Kidney (tissue), 14 donors: Measurements from ENCODE around the gene TAS2R10. TPM values are rescaled to one million over a fixed set of nuclear protein-coding genes. Genes with fewer than 3 reads are reported as not detected.

Source experiments
- DNase-seq, 5 donors: peaks; one replicate each; pipeline ENCODE4 v3.0.0-alpha.2; 2013 to 2020
- FAIRE-seq: peaks from 2 replicates; lab custom pipeline; 2012; peaks lifted over from hg19 to GRCh38; lab: Jason Lieb, UNC
- H3K27ac ChIP-seq, 2 donors: one replicate each; pipeline ENCODE4 v1.7.0; 2013; ENCODE audit warnings: low read depth in 2 of 2, low read length in 2 of 2, inconsistent platforms in 1 of 2
- H3K27me3 ChIP-seq: one replicate; pipeline ENCODE4 v1.7.1; 2013; ENCODE audit warnings: low read length, inconsistent platforms; ENCODE audit not compliant: control insufficient read depth, insufficient read depth
- H3K36me3 ChIP-seq, 3 donors: one replicate each; pipeline versions ENCODE4 v1.7.0 to v1.7.1; 2013; ENCODE audit warnings: low read length in 3 of 3, control low read depth in 1 of 3, inconsistent platforms in 1 of 3; ENCODE audit not compliant: insufficient read depth in 3 of 3, control insufficient read depth in 2 of 3
- H3K4me1 ChIP-seq, 3 donors: one replicate each; pipeline versions ENCODE4 v1.7.0 to v1.7.1; 2013; ENCODE audit warnings: low read length in 3 of 3, inconsistent platforms in 1 of 3, low read depth in 1 of 3; ENCODE audit not compliant: control insufficient read depth in 2 of 3, insufficient read depth in 2 of 3
- H3K4me3 ChIP-seq, 3 donors: one replicate each; pipeline versions ENCODE4 v1.7.0 to v1.8.1; 2013; ENCODE audit warnings: low read length in 3 of 3, control low read depth in 1 of 3, inconsistent platforms in 1 of 3
- H3K9ac ChIP-seq, 3 donors: one replicate each; pipeline versions ENCODE4 v1.7.0 to v1.7.1; 2013; ENCODE audit warnings: low read length in 3 of 3, control low read depth in 1 of 3, inconsistent platforms in 1 of 3
- H3K9me3 ChIP-seq, 3 donors: one replicate each; pipeline versions ENCODE4 v1.7.0 to v1.7.1; 2013; ENCODE audit warnings: low read length in 3 of 3, control low read depth in 1 of 3, inconsistent platforms in 1 of 3; ENCODE audit not compliant: control insufficient read depth in 2 of 3, insufficient read depth in 1 of 3
- CTCF ChIP-seq: IDR thresholded peaks from 3 replicates; pipeline ENCODE4 v1.5.1; 2012; ENCODE audit warnings: mild to moderate bottlenecking, moderate library complexity, borderline replicate concordance; ENCODE audit not compliant: insufficient read depth; ENCODE audit errors: extremely low read depth
- intact Hi-C: fragments of 100-400 bp; cut with DNase I; formaldehyde crosslinking; loops from one replicate; pipeline ENCODE4 v1.11.1; 2022
- polyA plus RNA-seq: library from polyadenylated mRNA; stranded (reverse); fragments of 350-450 nt; fragmentation: Illumina TruSeq; extraction: RNeasy Lipid Tissue Mini Kit (QIAGEN cat#74804); gene quantifications from one replicate; pipeline ENCODE4 v1.2.3, GENCODE V29; 2014; ENCODE audit warnings: low read depth, low replicate concordance; ENCODE audit not compliant: insufficient read depth
- total RNA-seq: library from RNA; stranded (reverse); fragmentation: NEBNext Ultra II Directional; extraction: Animal tissue kit (Norgen Biotek cat#: 25700); gene quantifications from one replicate; pipeline ENCODE4 v1.2.1, GENCODE V29; 2021
- donor health status: control.
- donor health status: control.
- donor health status: control.
- donor health status: control.
- donor health status: control.
- donor health status: DM: yes; HTN: yes; CAD: no.
- donor health status: Normal renal cell carcinoma (clear cell type).

Gene TAS2R10
- total and polyA plus RNA-seq, 2 donors from 2014 or later: 0.82 TPM; not detected in 1

- Histone ChIP-seq H3K9me3 (no peaks in the 10 kb centered on the region), H3K27me3 (no peaks in the 10 kb centered on the region), H3K9ac (no peak overlapping the region), H3K36me3 (peaks cover 0 to 2% (median 0%) of the 10 kb centered on the region in 3 donors), H3K27ac (no peak overlapping the region), H3K4me1 (no peaks in the 10 kb centered on the region), H3K4me3 (no peak overlapping the region)
- no peak for FAIRE-seq
- no peak for TF ChIP-seq CTCF
- no peak for DNase-seq
- intact Hi-C loops: no loop called here
Observed at GRCh38 chr12:10863512-10864218, 37.5 kb upstream of the TAS2R10 start.

- TF ChIP-seq CTCF: no peak
- intact Hi-C loops: no loop called here
- Histone ChIP-seq H3K36me3 (peaks cover 0 to 2% (median 0%) of the 10 kb centered on the region in 3 donors), H3K9ac (no peak overlapping the region), H3K9me3 (no peaks in the 10 kb centered on the region), H3K27ac (no peak overlapping the region), H3K27me3 (no peaks in the 10 kb centered on the region), H3K4me3 (no peak overlapping the region), H3K4me1 (no peaks in the 10 kb centered on the region)
- DNase-seq (no peak), FAIRE-seq (no peak)
Observed at GRCh38 chr12:10861366-10861765, 35.2 kb upstream of the TAS2R10 start.

- FAIRE-seq (no peak), DNase-seq (no peak)
- intact Hi-C loops: no loop called here
- Histone ChIP-seq H3K27ac (no peak overlapping the region), H3K4me1 (no peaks in the 10 kb centered on the region), H3K27me3 (no peaks in the 10 kb centered on the region), H3K9ac (no peak overlapping the region), H3K4me3 (no peak overlapping the region), H3K9me3 (peaks cover 0 to 1% (median 0%) of the 10 kb centered on the region in 3 donors), H3K36me3 (peaks cover 0 to 2% (median 0%) of the 10 kb centered on the region in 3 donors)
- no peak for TF ChIP-seq CTCF
Observed at GRCh38 chr12:10855807-10856206, 29.6 kb upstream of the TAS2R10 start.
